ENCODE results near the gene APOE.
A peak's percentile ranks its signal among the peaks of the same experiment; 100 is the strongest.

DNA sequence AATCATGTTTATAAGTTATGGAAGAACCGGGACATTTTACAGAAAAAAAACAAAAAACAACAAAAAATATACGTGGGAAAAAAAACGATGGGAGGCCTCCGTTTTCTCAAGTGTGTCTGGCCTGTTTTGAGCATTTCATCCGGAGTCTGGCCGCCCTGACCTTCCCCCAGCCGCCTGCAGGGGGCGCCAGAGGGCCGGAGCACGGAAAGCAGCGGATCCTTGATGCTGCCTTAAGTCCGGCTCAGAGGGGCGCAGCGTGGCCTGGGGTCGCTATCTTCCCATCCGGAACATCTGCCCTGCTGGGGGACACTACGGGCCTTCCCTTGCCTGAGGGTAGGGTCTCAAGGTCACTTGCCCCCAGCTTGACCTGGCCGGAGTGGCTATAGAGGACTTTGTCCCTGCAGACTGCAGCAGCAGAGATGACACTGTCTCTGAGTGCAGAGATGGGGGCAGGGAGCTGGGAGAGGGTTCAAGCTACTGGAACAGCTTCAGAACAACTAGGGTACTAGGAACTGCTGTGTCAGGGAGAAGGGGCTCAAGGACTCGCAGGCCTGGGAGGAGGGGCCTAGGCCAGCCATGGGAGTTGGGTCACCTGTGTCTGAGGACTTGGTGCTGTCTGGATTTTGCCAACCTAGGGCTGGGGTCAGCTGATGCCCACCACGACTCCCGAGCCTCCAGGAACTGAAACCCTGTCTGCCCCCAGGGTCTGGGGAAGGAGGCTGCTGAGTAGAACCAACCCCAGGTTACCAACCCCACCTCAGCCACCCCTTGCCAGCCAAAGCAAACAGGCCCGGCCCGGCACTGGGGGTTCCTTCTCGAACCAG lies 1.8 kb upstream of the APOE start:
- TF ChIP-seq, protein P1, sequence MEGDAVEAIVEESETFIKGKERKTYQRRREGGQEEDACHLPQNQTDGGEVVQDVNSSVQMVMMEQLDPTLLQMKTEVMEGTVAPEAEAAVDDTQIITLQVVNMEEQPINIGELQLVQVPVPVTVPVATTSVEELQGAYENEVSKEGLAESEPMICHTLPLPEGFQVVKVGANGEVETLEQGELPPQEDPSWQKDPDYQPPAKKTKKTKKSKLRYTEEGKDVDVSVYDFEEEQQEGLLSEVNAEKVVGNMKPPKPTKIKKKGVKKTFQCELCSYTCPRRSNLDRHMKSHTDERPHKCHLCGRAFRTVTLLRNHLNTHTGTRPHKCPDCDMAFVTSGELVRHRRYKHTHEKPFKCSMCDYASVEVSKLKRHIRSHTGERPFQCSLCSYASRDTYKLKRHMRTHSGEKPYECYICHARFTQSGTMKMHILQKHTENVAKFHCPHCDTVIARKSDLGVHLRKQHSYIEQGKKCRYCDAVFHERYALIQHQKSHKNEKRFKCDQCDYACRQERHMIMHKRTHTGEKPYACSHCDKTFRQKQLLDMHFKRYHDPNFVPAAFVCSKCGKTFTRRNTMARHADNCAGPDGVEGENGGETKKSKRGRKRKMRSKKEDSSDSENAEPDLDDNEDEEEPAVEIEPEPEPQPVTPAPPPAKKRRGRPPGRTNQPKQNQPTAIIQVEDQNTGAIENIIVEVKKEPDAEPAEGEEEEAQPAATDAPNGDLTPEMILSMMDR (IDR thresholded peaks at IDR 0.05): peak; percentile 92 to 98 (median 95)
- no peak for TF ChIP-seq POLR2A (IDR thresholded peaks at IDR 0.05)

All from uterus (tissue), 2 donors.